ENCODE data around the gene SRXN1. TPM values are rescaled to one million over a fixed set of nuclear protein-coding genes. Genes with fewer than 3 reads are reported as not detected.

The SRXN1 gene
- total RNA-seq, result 10 to 100 TPM in 1 of 5 donors, 1 to 10 TPM in 4; 1.5 to 10.1 (median 7.3) TPM
- total RNA-seq (2013), result 13.4 TPM
- 0 to 2.0 (median 0.16) reads per million in 29 experiments for total RNA-seq

DNA sequence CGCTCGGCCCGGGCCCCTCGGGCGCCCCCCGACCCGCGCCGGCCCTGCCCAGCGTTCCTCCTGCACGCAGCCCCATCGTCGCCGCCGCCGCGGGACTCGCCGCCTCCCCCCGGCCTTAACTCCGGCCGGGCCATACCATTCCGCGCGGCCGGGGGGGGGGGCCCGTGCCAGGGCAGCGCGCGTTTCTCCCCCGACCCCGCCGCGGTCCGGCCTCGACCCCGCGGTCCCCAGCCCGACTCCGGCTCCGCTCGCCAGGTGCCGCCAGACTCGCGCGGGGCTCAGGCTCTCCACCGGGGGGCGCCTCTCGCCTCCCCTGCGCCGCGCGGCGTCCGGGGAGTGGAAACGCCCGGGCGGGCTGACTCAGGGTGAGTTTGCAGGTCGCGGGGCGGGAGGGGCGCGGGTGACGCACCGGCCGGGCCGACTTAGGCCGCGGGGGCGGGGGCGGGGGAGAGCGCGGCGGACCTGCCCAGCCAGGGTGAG lies at the start of gene SRXN1:
TSS of gene SRXN1 (minus strand) at position 91 of the 480 bp plus-strand sequence. CDS start at position 76, 15 bp downstream.
- Mint-ChIP-seq H3K4me1 (peaks cover 9 to 38% (median 25%) of the 10 kb centered on the region in 3 donors), H3K36me3 (peaks cover 10% of the 10 kb centered on the region), H3K27ac (peak within 1 kb of the TSS; percentile 75 to 80), H3K27me3 (peaks cover 8 to 22% of the 10 kb centered on the region in 2 donors), H3K4me3 (peak within 1 kb of the TSS; percentile 70 to 81 (median 78)), H3K9me3 (no peaks in the 10 kb centered on the region)
- DNase-seq (peak; percentile 36 to 80 (median 62)), ATAC-seq (replicated peaks in 1 of 4) (peak; percentile 91 to 95 (median 92))
- Histone ChIP-seq H3K4me3 (ENCODE audit: control insufficient read depth in 1 of 2, extremely low read depth in 1 of 2, low read length in 1 of 2) (peak within 1 kb of the TSS; percentile 50 to 73), H3K36me3 (ENCODE audit: control insufficient read depth in 2 of 2, extremely low read depth in 1 of 2, insufficient read depth in 1 of 2, low read length in 1 of 2) (no peaks in the 10 kb centered on the region), H3K27me3 (replicated peaks in 1 of 2; ENCODE audit: control insufficient read depth in 2 of 2, extremely low read depth in 1 of 2, insufficient read depth in 2 of 2, low read length in 1 of 2) (peaks cover 2% of the 10 kb centered on the region in 2 experiments), H3K9me3 (no peaks in the 10 kb centered on the region), H3K4me1 (ENCODE audit: control insufficient read depth in 1 of 2, extremely low read depth in 1 of 2, insufficient read depth in 2 of 2, low read length in 2 of 2) (peaks cover 0 to 20% of the 10 kb centered on the region in 2 experiments), H3K27ac (ENCODE audit: low read length) (peak within 1 kb of the TSS; percentile 68)
- POLR2A ChIA-PET, result no interaction called here
- WGBS (ENCODE audit: insufficient coverage), result 0% methylated on average over 74 of the region's 74 CpGs
- CTCF ChIA-PET, result no interaction called here

DNA sequence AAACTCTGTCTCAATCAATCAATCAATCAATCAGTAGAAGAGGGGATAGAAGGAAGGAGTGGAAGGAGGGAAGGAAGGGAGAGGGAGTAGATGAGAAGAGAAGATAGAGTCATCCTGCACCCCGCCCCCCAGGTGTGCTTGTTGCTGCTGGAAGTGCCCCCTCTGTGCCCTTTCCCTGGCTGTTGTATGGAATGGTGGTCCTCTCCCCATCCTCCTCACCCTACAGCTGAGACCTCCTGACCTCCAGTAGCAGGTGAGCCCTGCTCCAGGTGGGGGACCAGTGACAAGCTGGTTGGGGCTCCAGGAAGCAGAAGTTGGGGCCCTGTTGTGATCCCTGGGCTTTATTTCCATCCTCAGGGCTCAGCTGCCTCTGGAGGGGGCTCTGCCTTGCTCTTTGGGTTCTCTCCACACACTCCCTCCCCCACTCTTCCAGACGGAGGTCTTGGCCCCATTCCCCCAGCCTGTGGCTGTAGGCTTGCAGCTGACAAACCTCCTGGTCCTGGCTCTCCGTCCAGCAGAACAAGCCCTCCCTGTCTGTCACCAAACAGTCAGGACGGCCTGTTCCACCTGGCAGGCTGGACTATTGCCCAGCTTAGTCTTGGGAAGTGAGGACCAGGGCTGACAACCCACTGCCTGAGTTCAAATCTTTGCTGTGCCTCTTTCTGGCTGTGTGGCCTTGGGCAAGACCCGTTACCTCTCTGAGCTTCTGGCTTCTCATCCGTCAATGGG lies 48.6 kb upstream of the SRXN1 start:
- WGBS (ENCODE audit: insufficient coverage), result 83% methylated on average over 2 of the region's 6 CpGs
- Mint-ChIP-seq H3K36me3 (no peaks in the 10 kb centered on the region), H3K4me3 (no peak overlapping the region), H3K9me3 (no peaks in the 10 kb centered on the region), H3K27ac (no peak overlapping the region), H3K4me1 (no peaks in the 10 kb centered on the region), H3K27me3 (peaks cover 13 to 22% of the 10 kb centered on the region in 2 donors)
- Histone ChIP-seq H3K36me3 (ENCODE audit: control insufficient read depth in 2 of 2, extremely low read depth in 1 of 2, insufficient read depth in 1 of 2, low read length in 1 of 2) (no peaks in the 10 kb centered on the region), H3K4me1 (ENCODE audit: control insufficient read depth in 1 of 2, extremely low read depth in 1 of 2, insufficient read depth in 2 of 2, low read length in 2 of 2) (no peaks in the 10 kb centered on the region), H3K4me3 (ENCODE audit: control insufficient read depth in 1 of 2, extremely low read depth in 1 of 2, low read length in 1 of 2) (no peak overlapping the region), H3K9me3 (no peaks in the 10 kb centered on the region), H3K27ac (ENCODE audit: low read length) (no peak overlapping the region), H3K27me3 (replicated peaks in 1 of 2; ENCODE audit: control insufficient read depth in 2 of 2, extremely low read depth in 1 of 2, insufficient read depth in 2 of 2, low read length in 1 of 2) (peaks cover 0 to 31% of the 10 kb centered on the region in 2 experiments)
- DNase-seq (no peak), ATAC-seq (replicated peaks in 1 of 4) (no peak)
- ChIA-PET POLR2A (no interaction called here), CTCF (no interaction called here)

DNA sequence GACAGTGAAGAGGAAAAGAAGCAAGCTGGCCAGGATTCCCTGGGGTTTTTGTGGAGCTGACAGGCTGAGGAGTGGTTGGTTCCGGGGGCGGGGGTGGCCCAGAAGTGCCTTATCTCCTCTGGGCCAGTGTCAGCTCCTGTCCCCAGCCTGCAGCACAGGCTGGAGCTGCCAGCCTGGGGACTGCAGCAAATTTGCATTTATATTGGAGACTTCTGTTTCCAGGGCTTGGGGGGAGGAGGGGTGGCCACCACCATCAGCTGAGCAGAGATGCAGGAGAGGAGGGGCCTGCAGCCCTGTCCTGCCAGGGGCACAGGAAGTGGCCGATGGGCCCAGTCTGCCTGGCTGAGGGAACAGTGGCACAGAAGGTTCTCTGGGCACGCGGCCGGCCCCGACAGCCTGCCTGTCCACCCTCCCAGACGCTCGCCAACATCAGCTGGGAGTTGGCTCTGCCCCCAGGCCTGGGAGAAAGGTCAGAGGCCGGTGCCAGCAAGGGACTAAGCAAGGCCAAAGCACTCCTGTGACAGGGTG lies 46.9 kb upstream of the SRXN1 start:
- CTCF ChIA-PET, result no interaction called here
- WGBS (ENCODE audit: insufficient coverage), result 87% methylated on average over 10 of the region's 10 CpGs
- H3K27ac Mint-ChIP-seq, result no peak overlapping the region
- H3K9me3 Mint-ChIP-seq, result no peaks in the 10 kb centered on the region
- H3K36me3 Mint-ChIP-seq, result no peaks in the 10 kb centered on the region
- Histone ChIP-seq H3K36me3 (ENCODE audit: control insufficient read depth in 2 of 2, extremely low read depth in 1 of 2, insufficient read depth in 1 of 2, low read length in 1 of 2) (no peaks in the 10 kb centered on the region), H3K27ac (ENCODE audit: low read length) (no peak overlapping the region), H3K27me3 (replicated peaks in 1 of 2; ENCODE audit: control insufficient read depth in 2 of 2, extremely low read depth in 1 of 2, insufficient read depth in 2 of 2, low read length in 1 of 2) (peaks cover 0 to 24% of the 10 kb centered on the region in 2 experiments), H3K9me3 (no peaks in the 10 kb centered on the region), H3K4me1 (ENCODE audit: control insufficient read depth in 1 of 2, extremely low read depth in 1 of 2, insufficient read depth in 2 of 2, low read length in 2 of 2) (no peaks in the 10 kb centered on the region), H3K4me3 (ENCODE audit: control insufficient read depth in 1 of 2, extremely low read depth in 1 of 2, low read length in 1 of 2) (no peak overlapping the region)
- DNase-seq (no peak), ATAC-seq (replicated peaks in 1 of 4) (no peak)
- H3K4me3 Mint-ChIP-seq, result no peak overlapping the region
- no peaks in the 10 kb centered on the region for H3K4me1 Mint-ChIP-seq
- H3K27me3 Mint-ChIP-seq, result peaks cover 7 to 15% of the 10 kb centered on the region in 2 donors
- POLR2A ChIA-PET, result interaction anchor here in 1 of 2 donors (0.7 kb wide), 1 partner anchor 331 kb away, joined by 7 read pairs; no protein-coding TSS in a partner anchor

DNA sequence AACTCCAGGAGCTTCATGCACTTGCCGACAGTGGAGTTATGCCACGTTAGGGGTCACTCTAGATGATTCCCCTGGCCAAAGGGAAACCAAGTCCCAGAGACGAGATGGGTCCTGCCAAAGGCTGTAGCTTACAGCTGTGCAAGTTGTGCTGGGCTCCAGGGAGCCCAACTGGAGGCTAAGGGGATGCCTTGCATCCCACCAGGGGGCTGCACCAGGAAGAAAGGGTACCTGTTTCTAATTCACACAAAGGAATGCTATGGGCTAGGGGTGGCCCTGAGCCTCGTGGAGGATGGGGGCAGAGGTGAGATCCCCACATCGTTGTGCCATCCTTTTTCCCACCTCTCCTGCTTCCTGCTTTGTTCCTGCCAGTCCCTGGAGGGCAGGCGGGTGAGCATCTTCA lies 46.3 kb upstream of the SRXN1 start:
- 67% methylated on average over 4 of the region's 6 CpGs for WGBS (ENCODE audit: insufficient coverage)
- CTCF ChIA-PET, result no interaction called here

DNA sequence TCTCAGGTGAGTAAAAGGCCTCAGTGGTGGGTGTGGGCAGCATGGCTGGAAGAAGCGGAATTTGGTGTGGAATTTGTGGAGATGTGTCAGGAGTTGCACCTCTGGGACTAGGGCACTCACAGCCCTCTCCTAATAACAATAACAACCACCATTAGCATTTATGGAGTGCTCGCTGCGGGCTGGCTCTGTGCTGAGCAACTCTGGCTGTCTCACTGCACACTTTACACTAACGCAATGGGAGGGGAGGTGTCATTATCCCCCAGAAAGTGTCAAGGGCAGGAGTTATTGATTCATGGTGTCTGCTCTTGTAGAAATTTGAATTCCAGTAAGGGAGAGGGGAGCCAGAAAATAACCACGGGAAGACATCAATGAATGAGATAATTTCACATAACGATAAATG lies 45.3 kb upstream of the SRXN1 start:
- no peak for DNase-seq
- H3K36me3 ChIP-seq (ENCODE audit: control insufficient read depth in 2 of 2, extremely low read depth in 1 of 2, insufficient read depth in 1 of 2, low read length in 1 of 2), result no peaks in the 10 kb centered on the region
- no peak for ATAC-seq (replicated peaks in 1 of 4)
- H3K27me3 ChIP-seq (replicated peaks in 1 of 2; ENCODE audit: control insufficient read depth in 2 of 2, extremely low read depth in 1 of 2, insufficient read depth in 2 of 2, low read length in 1 of 2), result peaks cover 0 to 19% of the 10 kb centered on the region in 2 experiments
- no peak overlapping the region for H3K27ac Mint-ChIP-seq
- POLR2A ChIA-PET, result no interaction called here
- H3K36me3 Mint-ChIP-seq, result no peaks in the 10 kb centered on the region
- H3K4me1 ChIP-seq (ENCODE audit: control insufficient read depth in 1 of 2, extremely low read depth in 1 of 2, insufficient read depth in 2 of 2, low read length in 2 of 2), result no peaks in the 10 kb centered on the region
- no peak overlapping the region for H3K4me3 ChIP-seq (ENCODE audit: control insufficient read depth in 1 of 2, extremely low read depth in 1 of 2, low read length in 1 of 2)
- CTCF ChIA-PET, result no interaction called here
- H3K9me3 Mint-ChIP-seq, result peaks cover 0 to 2% (median 0%) of the 10 kb centered on the region in 3 donors
- H3K27me3 Mint-ChIP-seq, result peaks cover 9 to 21% of the 10 kb centered on the region in 2 donors
- 100% methylated on average over 1 of the region's 6 CpGs for WGBS (ENCODE audit: insufficient coverage)
- H3K9me3 ChIP-seq, result no peaks in the 10 kb centered on the region
- H3K4me3 Mint-ChIP-seq, result no peak overlapping the region
- H3K4me1 Mint-ChIP-seq, result no peaks in the 10 kb centered on the region
- H3K27ac ChIP-seq (ENCODE audit: low read length), result no peak overlapping the region

More for the DNA sequence above, 46.3 kb upstream of the SRXN1 start:
- peaks cover 0 to 25% of the 10 kb centered on the region in 2 experiments for H3K27me3 ChIP-seq (replicated peaks in 1 of 2; ENCODE audit: control insufficient read depth in 2 of 2, extremely low read depth in 1 of 2, insufficient read depth in 2 of 2, low read length in 1 of 2)
- no peak for ATAC-seq (replicated peaks in 1 of 4)
- no peaks in the 10 kb centered on the region for H3K36me3 ChIP-seq (ENCODE audit: control insufficient read depth in 2 of 2, extremely low read depth in 1 of 2, insufficient read depth in 1 of 2, low read length in 1 of 2)
- Mint-ChIP-seq H3K4me1 (no peaks in the 10 kb centered on the region), H3K27ac (no peak overlapping the region), H3K36me3 (no peaks in the 10 kb centered on the region), H3K9me3 (no peaks in the 10 kb centered on the region), H3K4me3 (no peak overlapping the region), H3K27me3 (peaks cover 7 to 16% of the 10 kb centered on the region in 2 donors)
- no peaks in the 10 kb centered on the region for H3K4me1 ChIP-seq (ENCODE audit: control insufficient read depth in 1 of 2, extremely low read depth in 1 of 2, insufficient read depth in 2 of 2, low read length in 2 of 2)
- no peak overlapping the region for H3K4me3 ChIP-seq (ENCODE audit: control insufficient read depth in 1 of 2, extremely low read depth in 1 of 2, low read length in 1 of 2)
- DNase-seq, result no peak
- no peak overlapping the region for H3K27ac ChIP-seq (ENCODE audit: low read length)
- POLR2A ChIA-PET, result no interaction called here
- no peaks in the 10 kb centered on the region for H3K9me3 ChIP-seq

DNA sequence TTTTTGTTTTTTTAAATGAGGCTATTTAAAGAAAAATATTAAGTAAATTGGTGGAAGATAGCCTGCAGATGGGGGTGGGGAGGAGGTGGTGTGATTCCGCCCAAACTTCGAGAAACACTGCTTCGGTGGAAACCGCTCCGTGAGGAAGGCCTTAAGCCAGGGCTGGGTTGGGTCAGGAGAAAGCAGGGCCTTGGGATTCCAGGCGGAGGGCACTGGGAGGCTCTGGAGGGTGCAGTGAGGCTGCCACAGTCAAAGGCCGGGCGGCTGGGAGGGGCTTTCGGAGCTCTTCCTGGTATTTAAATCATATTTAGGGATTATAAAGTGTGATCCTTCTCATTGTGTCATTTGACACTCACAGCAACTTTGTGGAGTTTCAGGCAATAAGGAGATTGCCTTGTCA lies 44.8 kb upstream of the SRXN1 start:
- peaks cover 0 to 19% of the 10 kb centered on the region in 2 experiments for H3K27me3 ChIP-seq (replicated peaks in 1 of 2; ENCODE audit: control insufficient read depth in 2 of 2, extremely low read depth in 1 of 2, insufficient read depth in 2 of 2, low read length in 1 of 2)
- ATAC-seq (replicated peaks in 1 of 4) (no peak), DNase-seq (no peak)
- no peaks in the 10 kb centered on the region for H3K9me3 ChIP-seq
- WGBS (ENCODE audit: insufficient coverage), result 80% methylated on average over 7 of the region's 9 CpGs
- Mint-ChIP-seq H3K27me3 (peaks cover 10 to 21% of the 10 kb centered on the region in 2 donors), H3K4me3 (no peak overlapping the region), H3K36me3 (no peaks in the 10 kb centered on the region), H3K4me1 (no peaks in the 10 kb centered on the region), H3K27ac (no peak overlapping the region), H3K9me3 (peaks cover 0 to 3% (median 0%) of the 10 kb centered on the region in 3 donors)
- H3K4me3 ChIP-seq (ENCODE audit: control insufficient read depth in 1 of 2, extremely low read depth in 1 of 2, low read length in 1 of 2), result no peak overlapping the region
- no peaks in the 10 kb centered on the region for H3K36me3 ChIP-seq (ENCODE audit: control insufficient read depth in 2 of 2, extremely low read depth in 1 of 2, insufficient read depth in 1 of 2, low read length in 1 of 2)
- H3K27ac ChIP-seq (ENCODE audit: low read length), result no peak overlapping the region
- no peaks in the 10 kb centered on the region for H3K4me1 ChIP-seq (ENCODE audit: control insufficient read depth in 1 of 2, extremely low read depth in 1 of 2, insufficient read depth in 2 of 2, low read length in 2 of 2)
- CTCF ChIA-PET, result no interaction called here
- POLR2A ChIA-PET, result no interaction called here

Data from T-cell (primary cell).